Liver (tissue), 9 donors: Measurements from ENCODE around the gene FOXO3. TPM values are rescaled to one million over a fixed set of nuclear protein-coding genes. Genes with fewer than 3 reads are reported as not detected.

Experiments
- DNase-seq: peaks from one replicate; pipeline ENCODE4 v3.0.0-alpha.2; 2017; ENCODE audit warnings: low spot score
- H3K27ac ChIP-seq, 2 donors: one replicate each; pipeline ENCODE4 v1.7.0; 2013; ENCODE audit warnings: inconsistent platforms in 2 of 2, low read length in 2 of 2, control low read depth in 1 of 2, low read depth in 1 of 2, mild to moderate bottlenecking in 1 of 2
- H3K27me3 ChIP-seq, 4 donors: one replicate each; pipeline versions ENCODE4 v1.6.1 to v1.7.0; 2013; ENCODE audit warnings: low read length in 3 of 4, inconsistent platforms in 1 of 4, mild to moderate bottlenecking in 1 of 4, moderate library complexity in 1 of 4; ENCODE audit not compliant: control insufficient read depth in 4 of 4, insufficient read depth in 4 of 4
- H3K36me3 ChIP-seq, 4 donors: one replicate each; pipeline versions ENCODE4 v1.6.1 to v1.7.0; 2013; ENCODE audit warnings: low read length in 3 of 4, mild to moderate bottlenecking in 3 of 4, low read depth in 1 of 4, moderate library complexity in 1 of 4; ENCODE audit not compliant: control insufficient read depth in 4 of 4, insufficient read depth in 3 of 4
- H3K4me1 ChIP-seq, 4 donors: one replicate each; pipeline versions ENCODE4 v1.6.1 to v1.7.0; 2013; ENCODE audit warnings: low read length in 3 of 4, mild to moderate bottlenecking in 3 of 4, moderate library complexity in 1 of 4; ENCODE audit not compliant: control insufficient read depth in 4 of 4, insufficient read depth in 4 of 4
- H3K4me3 ChIP-seq, 3 donors: one replicate each; pipeline versions ENCODE4 v1.6.1 to v1.7.0; 2013; ENCODE audit warnings: low read length in 3 of 3, control low read depth in 1 of 3, low read depth in 1 of 3, mild to moderate bottlenecking in 1 of 3
- H3K9ac ChIP-seq, 2 donors: one replicate each; pipeline ENCODE4 v1.7.0; 2013; ENCODE audit warnings: low read length in 2 of 2, mild to moderate bottlenecking in 2 of 2, moderate library complexity in 2 of 2, control low read depth in 1 of 2, low read depth in 1 of 2
- H3K9me3 ChIP-seq, 4 donors: one replicate each; pipeline versions ENCODE4 v1.6.1 to v1.7.0; 2013; ENCODE audit warnings: low read length in 3 of 4; ENCODE audit not compliant: control insufficient read depth in 4 of 4
- CTCF ChIP-seq: fragments of 150-350 bp; IDR thresholded peaks from 2 replicates; pipeline ENCODE4 v1.5.1; 2017; ENCODE audit warnings: improper control_type of control experiment, low read depth, low read length; ENCODE audit not compliant: missing input control
- EGR1 ChIP-seq, 2 donors: IDR thresholded peaks; 2 replicates each; pipeline ENCODE4 v1.6.1; 2016 to 2018; ENCODE audit warnings: antibody characterized with exemption in 2 of 2, low read depth in 2 of 2
- FOXA1 ChIP-seq: IDR thresholded peaks from 2 replicates; pipeline ENCODE4 v1.6.1; 2016; ENCODE audit warnings: antibody characterized with exemption
- FOXA2 ChIP-seq: IDR thresholded peaks from 2 replicates; pipeline ENCODE4 v1.6.1; 2016; ENCODE audit warnings: antibody characterized with exemption
- GABPA ChIP-seq, 2 donors: IDR thresholded peaks in 1 of 2; conservative IDR thresholded peaks in 1 of 2; 2 replicates each; pipeline ENCODE4 v1.6.1; 2016; ENCODE audit warnings: antibody characterized with exemption in 2 of 2, mild to moderate bottlenecking in 1 of 2, moderate library complexity in 1 of 2
- HNF4A ChIP-seq, 2 donors: conservative IDR thresholded peaks; 2 replicates each; pipeline ENCODE4 v1.6.1; 2016; ENCODE audit warnings: antibody characterized with exemption in 2 of 2, mild to moderate bottlenecking in 2 of 2
- HNF4G ChIP-seq: IDR thresholded peaks from 2 replicates; pipeline ENCODE4 v1.6.1; 2016; ENCODE audit warnings: antibody characterized with exemption
- JUND ChIP-seq, 2 donors: IDR thresholded peaks; 2 replicates each; pipeline ENCODE4 v1.6.1; 2016; ENCODE audit warnings: antibody characterized with exemption in 2 of 2
- MAX ChIP-seq: IDR thresholded peaks from 2 replicates; pipeline ENCODE4 v1.6.1; 2016; ENCODE audit warnings: antibody characterized with exemption
- NR2F2 ChIP-seq: IDR thresholded peaks from 2 replicates; pipeline ENCODE4 v1.6.1; 2016; ENCODE audit warnings: antibody characterized with exemption
- RAD21 ChIP-seq, 2 donors: IDR thresholded peaks; 2 replicates each; pipeline ENCODE4 v1.6.1; 2016; ENCODE audit warnings: antibody characterized with exemption in 2 of 2, mild to moderate bottlenecking in 2 of 2
- RXRA ChIP-seq, 2 donors: IDR thresholded peaks; 2 replicates each; pipeline ENCODE4 v1.6.1; 2017 to 2018; ENCODE audit warnings: antibody characterized with exemption in 2 of 2, mild to moderate bottlenecking in 1 of 2
- SP1 ChIP-seq: IDR thresholded peaks from 2 replicates; pipeline ENCODE4 v1.6.1; 2018; ENCODE audit warnings: antibody characterized with exemption, mild to moderate bottlenecking
- TAF1 ChIP-seq: conservative IDR thresholded peaks from 2 replicates; pipeline ENCODE4 v1.6.1; 2016; ENCODE audit warnings: antibody characterized with exemption, mild to moderate bottlenecking
- YY1 ChIP-seq: IDR thresholded peaks from 2 replicates; pipeline ENCODE4 v1.6.1; 2016; ENCODE audit warnings: antibody characterized with exemption, mild to moderate bottlenecking
- ZBTB33 ChIP-seq: IDR thresholded peaks from 2 replicates; pipeline ENCODE4 v1.6.1; 2016; ENCODE audit warnings: antibody characterized with exemption
- WGBS: extraction: QIAGEN DNeasy Blood & Tissue Kit; methylation state at CpG from one replicate; pipeline ENCODE4 v1.1.7; 2013; 5-methylcytosine and 5-hydroxymethylcytosine counted together
- polyA plus RNA-seq, 2 donors: library from polyadenylated mRNA; stranded (reverse) in 1 of 2; unstranded in 1 of 2; fragments of 200-250 nt in 1 of 2; fragments of >200 nt in 1 of 2; fragmentation: Nextera tagmentation in 1 of 2; extraction: Ambion mirVana in 1 of 2; gene quantifications; one replicate each; pipeline versions ENCODE4 v1.2.1 to v1.2.3, GENCODE V29; 2013 to 2015
- total RNA-seq, 2 donors: library from RNA; depleted of rRNA; stranded (reverse); fragments of >200 nt; gene quantifications; one replicate each; pipeline ENCODE4 v1.2.3, GENCODE V29; 2014
- TF ChIP-seq, protein P1 (sequence below): IDR thresholded peaks from 2 replicates; pipeline ENCODE4 v1.6.1; 2016; ENCODE audit warnings: antibody characterized with exemption, mild to moderate bottlenecking
- TF ChIP-seq, protein P2 (sequence below): IDR thresholded peaks from 2 replicates; pipeline ENCODE4 v1.6.1; 2016; ENCODE audit warnings: antibody characterized with exemption
- donor health status: healthy.
- donor health status: healthy.
- donor health status: healthy.
- donor health status: healthy.
- donor health status: healthy.

The FOXO3 gene
- total and polyA plus RNA-seq, 4 donors = 6.0 to 72.2 (median 17.3) TPM

DNA sequence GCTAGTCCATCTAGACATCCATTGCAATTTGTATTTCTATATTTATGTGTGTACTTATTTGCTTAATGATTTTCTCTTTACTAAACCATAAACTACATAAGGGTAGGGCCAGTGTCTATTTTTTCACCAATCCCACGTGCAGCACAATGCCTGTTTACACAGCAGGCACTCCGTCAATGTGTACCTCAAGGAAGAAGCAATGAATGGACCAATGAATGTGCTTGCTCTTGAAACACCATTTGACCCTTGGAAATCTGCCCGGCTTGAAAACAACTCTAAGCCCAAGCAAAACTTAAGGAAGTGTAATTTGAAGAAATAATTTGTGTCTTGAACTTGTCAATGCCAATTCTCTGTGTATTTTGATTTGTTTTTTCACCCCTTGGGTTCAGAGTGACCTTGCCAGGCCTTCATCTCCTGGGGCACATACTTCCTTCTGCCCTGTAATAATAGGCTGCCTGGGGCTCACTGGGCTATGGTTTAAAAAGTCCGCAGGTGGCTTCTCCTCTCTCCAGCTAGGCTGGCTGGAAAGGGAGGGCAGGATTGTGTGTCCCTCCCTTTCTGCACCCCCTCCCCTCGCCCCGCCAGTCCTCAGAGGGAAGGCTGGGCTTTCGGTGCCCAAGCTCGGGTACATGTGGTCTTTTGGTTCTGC, 146.7 kb downstream of the FOXO3 start:
- DNase-seq = no peak
- Histone ChIP-seq H3K36me3 (no peaks in the 10 kb centered on the region), H3K9ac (no peak overlapping the region), H3K9me3 (no peaks in the 10 kb centered on the region), H3K27me3 (no peaks in the 10 kb centered on the region), H3K4me1 (no peaks in the 10 kb centered on the region), H3K27ac (no peak overlapping the region), H3K4me3 (no peak overlapping the region)
- TF ChIP-seq FOXA1 = no peak
- no peak for TF ChIP-seq SP1
- 80% methylated on average over 8 of the region's 8 CpGs for WGBS

DNA sequence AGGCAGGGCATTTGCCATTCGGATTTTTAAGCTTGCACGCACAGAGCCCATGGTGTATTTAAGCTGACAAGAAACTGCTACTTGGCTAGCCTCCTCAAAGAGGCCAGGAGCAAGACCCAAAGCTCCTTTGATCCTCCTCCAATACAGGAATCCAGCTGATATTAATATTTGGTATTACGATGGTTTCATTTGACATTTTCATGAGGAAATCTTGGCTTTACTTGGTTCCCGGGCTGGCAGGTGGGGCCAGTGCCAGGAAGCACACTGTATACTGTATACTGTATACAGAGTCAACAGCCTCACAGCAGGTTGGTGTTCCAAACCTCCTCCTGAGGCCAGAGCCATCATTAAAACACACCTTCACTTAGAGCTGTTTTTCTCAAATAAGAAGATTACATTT, 149.3 kb downstream of the FOXO3 start:
- no peak for DNase-seq
- no peak overlapping the region for H3K4me3 ChIP-seq
- H3K27me3 ChIP-seq = no peaks in the 10 kb centered on the region
- H3K36me3 ChIP-seq = no peaks in the 10 kb centered on the region
- 89% methylated on average over 4 of the region's 4 CpGs for WGBS
- no peak overlapping the region for H3K9ac ChIP-seq
- TF ChIP-seq SP1 = no peak
- TF ChIP-seq HNF4A (conservative IDR thresholded peaks at IDR 0.05) = no peak
- TF ChIP-seq, protein P1, sequence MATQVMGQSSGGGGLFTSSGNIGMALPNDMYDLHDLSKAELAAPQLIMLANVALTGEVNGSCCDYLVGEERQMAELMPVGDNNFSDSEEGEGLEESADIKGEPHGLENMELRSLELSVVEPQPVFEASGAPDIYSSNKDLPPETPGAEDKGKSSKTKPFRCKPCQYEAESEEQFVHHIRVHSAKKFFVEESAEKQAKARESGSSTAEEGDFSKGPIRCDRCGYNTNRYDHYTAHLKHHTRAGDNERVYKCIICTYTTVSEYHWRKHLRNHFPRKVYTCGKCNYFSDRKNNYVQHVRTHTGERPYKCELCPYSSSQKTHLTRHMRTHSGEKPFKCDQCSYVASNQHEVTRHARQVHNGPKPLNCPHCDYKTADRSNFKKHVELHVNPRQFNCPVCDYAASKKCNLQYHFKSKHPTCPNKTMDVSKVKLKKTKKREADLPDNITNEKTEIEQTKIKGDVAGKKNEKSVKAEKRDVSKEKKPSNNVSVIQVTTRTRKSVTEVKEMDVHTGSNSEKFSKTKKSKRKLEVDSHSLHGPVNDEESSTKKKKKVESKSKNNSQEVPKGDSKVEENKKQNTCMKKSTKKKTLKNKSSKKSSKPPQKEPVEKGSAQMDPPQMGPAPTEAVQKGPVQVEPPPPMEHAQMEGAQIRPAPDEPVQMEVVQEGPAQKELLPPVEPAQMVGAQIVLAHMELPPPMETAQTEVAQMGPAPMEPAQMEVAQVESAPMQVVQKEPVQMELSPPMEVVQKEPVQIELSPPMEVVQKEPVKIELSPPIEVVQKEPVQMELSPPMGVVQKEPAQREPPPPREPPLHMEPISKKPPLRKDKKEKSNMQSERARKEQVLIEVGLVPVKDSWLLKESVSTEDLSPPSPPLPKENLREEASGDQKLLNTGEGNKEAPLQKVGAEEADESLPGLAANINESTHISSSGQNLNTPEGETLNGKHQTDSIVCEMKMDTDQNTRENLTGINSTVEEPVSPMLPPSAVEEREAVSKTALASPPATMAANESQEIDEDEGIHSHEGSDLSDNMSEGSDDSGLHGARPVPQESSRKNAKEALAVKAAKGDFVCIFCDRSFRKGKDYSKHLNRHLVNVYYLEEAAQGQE = no peak
- no peak for TF ChIP-seq RAD21 (IDR thresholded peaks at IDR 0.05)
- TF ChIP-seq, protein P2, sequence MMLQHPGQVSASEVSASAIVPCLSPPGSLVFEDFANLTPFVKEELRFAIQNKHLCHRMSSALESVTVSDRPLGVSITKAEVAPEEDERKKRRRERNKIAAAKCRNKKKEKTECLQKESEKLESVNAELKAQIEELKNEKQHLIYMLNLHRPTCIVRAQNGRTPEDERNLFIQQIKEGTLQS = no peak
- TF ChIP-seq GABPA (IDR thresholded peaks at IDR 0.05 in 1 of 2, conservative IDR thresholded peaks at IDR 0.05 in 1 of 2) = no peak
- no peak for TF ChIP-seq RXRA (IDR thresholded peaks at IDR 0.05)
- no peak for TF ChIP-seq FOXA2
- TF ChIP-seq NR2F2 = no peak
- no peak for TF ChIP-seq HNF4G
- TF ChIP-seq EGR1 (IDR thresholded peaks at IDR 0.05; ENCODE audit: low read depth in 2 of 2) = no peak
- TF ChIP-seq MAX = no peak
- TF ChIP-seq FOXA1 = no peak
- TF ChIP-seq YY1 = no peak
- no peak for TF ChIP-seq CTCF
- no peak for TF ChIP-seq TAF1
- TF ChIP-seq ZBTB33 = no peak
- TF ChIP-seq JUND (IDR thresholded peaks at IDR 0.05) = no peak
- no peaks in the 10 kb centered on the region for H3K9me3 ChIP-seq
- no peak overlapping the region for H3K27ac ChIP-seq
- H3K4me1 ChIP-seq = peaks cover 2 to 11% (median 8%) of the 10 kb centered on the region in 4 donors
